ENCODE results near the gene GTSF1L. TPM values are rescaled to one million over a fixed set of nuclear protein-coding genes. Genes with fewer than 3 reads are reported as not detected.

Gene GTSF1L
- total RNA-seq, 1 experiment from 2014 or later = not detected

GRCh38 chr20:43728686-43729255 lies 2.0 kb upstream of the GTSF1L start:
- Histone ChIP-seq H4K91ac (ENCODE audit: insufficient read length, low read depth, low read length) (no peak overlapping the region), H3K23ac (ENCODE audit: insufficient read length, low read depth, low read length) (no peak overlapping the region), H4K5ac (ENCODE audit: insufficient read length, low read depth, low read length) (no peak overlapping the region), H3K4ac (ENCODE audit: low read depth, low read length) (no peak overlapping the region), H3K4me2 (ENCODE audit: insufficient read depth, insufficient read length, low read length) (no peak overlapping the region), H3K18ac (ENCODE audit: insufficient read length, low read depth, low read length) (no peak overlapping the region), H3K27me3 (ENCODE audit: insufficient read depth, low read length) (no peaks in the 10 kb centered on the region), H2AK5ac (ENCODE audit: insufficient read length, low read length) (no peak overlapping the region), H2BK5ac (ENCODE audit: insufficient read length, low read length) (no peak overlapping the region), H3T11ph (ENCODE audit: low read length) (no peak overlapping the region), H3K4me1 (ENCODE audit: insufficient read depth, low read length) (no peaks in the 10 kb centered on the region; the same call in 1 of the 2 replicates), H3K9ac (ENCODE audit: extremely low read depth, insufficient read length, low read length) (no peak overlapping the region), H3K14ac (ENCODE audit: insufficient read depth, low read length) (no peak overlapping the region), H2BK15ac (ENCODE audit: low read depth, low read length) (no peak overlapping the region), H3K23me2 (ENCODE audit: insufficient read length, low read depth, low read length, poor library complexity, severe bottlenecking) (no peaks in the 10 kb centered on the region), H2BK20ac (ENCODE audit: low read depth, low read length, poor library complexity, severe bottlenecking) (no peak overlapping the region), H3K56ac (ENCODE audit: insufficient read length, low read depth, low read length) (no peak overlapping the region), H2BK12ac (ENCODE audit: insufficient read length, low read depth, low read length) (no peak overlapping the region), H2AFZ (ENCODE audit: low read length) (no peak overlapping the region), H2BK120ac (ENCODE audit: low read depth, low read length, poor library complexity, severe bottlenecking) (no peak overlapping the region), H3K27ac (ENCODE audit: insufficient read length, low read depth, low read length) (no peak overlapping the region), H3K9me3 (ENCODE audit: control insufficient read depth, low read depth, low read length) (no peaks in the 10 kb centered on the region), H4K8ac (replicated peaks; ENCODE audit: insufficient read length, low read depth, low read length) (no peak overlapping the region), H4K20me1 (ENCODE audit: control insufficient read depth, insufficient read depth, insufficient read length) (no peaks in the 10 kb centered on the region), H3K79me1 (ENCODE audit: insufficient read depth, low read depth, low read length, poor library complexity, severe bottlenecking) (no peaks in the 10 kb centered on the region), H3K79me2 (ENCODE audit: insufficient read depth, low read length) (no peaks in the 10 kb centered on the region)
- no peaks in the 10 kb centered on the region for H3K9me3 Mint-ChIP-seq
- no peak for DNase-seq
- peaks cover 2% of the 10 kb centered on the region for H3K27me3 Mint-ChIP-seq (ENCODE audit: low read depth)
- H3K4me1 Mint-ChIP-seq = peaks cover 11% of the 10 kb centered on the region in 2 experiments
- no CpG with 5 or more reads among the region's 7 CpGs for WGBS (ENCODE audit: extremely low coverage, insufficient read length, low lambda C conversion rate)
- H3K36me3 Mint-ChIP-seq (ENCODE audit: insufficient read depth in 1 of 3, low read depth in 3 of 3) = no peaks in the 10 kb centered on the region
- H3K27ac Mint-ChIP-seq = no peak overlapping the region
- no peak for TF ChIP-seq CTCF (conservative IDR thresholded peaks at IDR 0.05)
- no peak overlapping the region for H3K4me3 Mint-ChIP-seq
